H1 (cell line): Measurements from ENCODE around the gene ALPL. TPM values are rescaled to one million over a fixed set of nuclear protein-coding genes. Genes with fewer than 3 reads are reported as not detected.

Experiments used
- CTCF ChIA-PET: fragments of 300-600 bp; sonication (Branson Sonifier 250); formaldehyde crosslinking; loops from one replicate; lab custom pipeline; 2021; ENCODE audit not compliant: partially characterized antibody; lab: Charles Lee
- POLR2A ChIA-PET: fragments of 300-600 bp; sonication (Branson Sonifier 250); formaldehyde crosslinking; loops from one replicate; lab custom pipeline; 2021; ENCODE audit warnings: inconsistent platforms; ENCODE audit not compliant: partially characterized antibody; lab: Charles Lee
- DNase-seq, 2 experiments: peaks; one replicate each; pipeline versions ENCODE4 v3.0.0 to v3.0.0-alpha.2; 2010 to 2022; ENCODE audit warnings: low spot score in 2 of 2, low read depth in 1 of 2, mixed read lengths in 1 of 2
- FAIRE-seq: peaks from 2 replicates; lab custom pipeline; 2011; peaks lifted over from hg19 to GRCh38; lab: Jason Lieb, UNC
- H2AFZ ChIP-seq: 2 replicates; pipeline ENCODE4 v1.8.1; 2012; ENCODE audit warnings: low read length, inconsistent platforms
- H2AK5ac ChIP-seq: 2 replicates; pipeline ENCODE4 v1.6.1; 2013; ENCODE audit warnings: low read depth, low read length
- H2BK120ac ChIP-seq: replicated peaks from 2 replicates; pipeline ENCODE3; 2013; ENCODE audit warnings: low read depth, low read length, inconsistent platforms
- H2BK12ac ChIP-seq: 2 replicates; pipeline ENCODE4 v1.6.1; 2013; ENCODE audit warnings: low read depth, low read length
- H2BK15ac ChIP-seq: 2 replicates; pipeline ENCODE4 v1.6.1; 2013; ENCODE audit warnings: low read length
- H2BK20ac ChIP-seq: 2 replicates; pipeline ENCODE4 v1.6.1; 2013; ENCODE audit warnings: low read length
- H2BK5ac ChIP-seq: 2 replicates; pipeline ENCODE4 v1.6.1; 2013; ENCODE audit warnings: low read depth, low read length
- H3K14ac ChIP-seq: 2 replicates; pipeline ENCODE4 v1.6.1; 2013; ENCODE audit warnings: inconsistent platforms; ENCODE audit not compliant: insufficient read length
- H3K18ac ChIP-seq: 2 replicates; pipeline ENCODE4 v1.6.1; 2013; ENCODE audit warnings: low read length; ENCODE audit errors: extremely low read depth
- H3K23ac ChIP-seq: 2 replicates; pipeline ENCODE4 v1.6.1; 2013; ENCODE audit warnings: inconsistent platforms; ENCODE audit not compliant: insufficient read length
- H3K23me2 ChIP-seq: 2 replicates; pipeline ENCODE4 v1.6.1; 2013; ENCODE audit warnings: low read depth, low read length
- H3K27ac ChIP-seq: 2 replicates; pipeline ENCODE4 v1.6.1; 2011; ENCODE audit warnings: low read depth, low read length, inconsistent platforms
- H3K27me3 ChIP-seq, 4 experiments: replicated peaks in 1 of 4; 1 replicate in 1 of 4; 2 replicates in 3 of 4; pipeline versions ENCODE4 v1.6.1 to v1.8.1; 2011 to 2013; ENCODE audit warnings: low read length in 3 of 4, mild to moderate bottlenecking in 3 of 4, inconsistent platforms in 2 of 4, mixed read lengths in 2 of 4, moderate library complexity in 1 of 4; ENCODE audit not compliant: control insufficient read depth in 3 of 4, insufficient read depth in 3 of 4; ENCODE audit errors: extremely low read depth in 1 of 4
- H3K36me3 ChIP-seq, 4 experiments: 2 replicates each; pipeline versions ENCODE4 v1.6.1 to v1.8.1; 2011 to 2013; ENCODE audit warnings: mild to moderate bottlenecking in 4 of 4, low read length in 3 of 4, moderate library complexity in 2 of 4, control low read depth in 1 of 4, inconsistent platforms in 1 of 4; ENCODE audit not compliant: insufficient read depth in 4 of 4, control insufficient read depth in 2 of 4
- H3K4ac ChIP-seq: replicated peaks from 2 replicates; pipeline ENCODE3; 2013; ENCODE audit warnings: low read length, low read depth, mixed read lengths, inconsistent platforms; ENCODE audit not compliant: insufficient read length
- H3K4me1 ChIP-seq, 4 experiments: replicated peaks in 1 of 4; 1 replicate in 1 of 4; 2 replicates in 3 of 4; pipeline versions ENCODE4 v1.6.1 to v1.8.1; 2011 to 2013; ENCODE audit warnings: low read length in 3 of 4, inconsistent platforms in 2 of 4, mixed read lengths in 1 of 4; ENCODE audit not compliant: insufficient read depth in 4 of 4, control insufficient read depth in 3 of 4
- H3K4me2 ChIP-seq, 2 experiments: 2 replicates each; pipeline versions ENCODE4 v1.6.1 to v1.8.1; 2011 to 2013; ENCODE audit warnings: low read depth in 2 of 2, low read length in 2 of 2, control low read depth in 1 of 2, inconsistent platforms in 1 of 2, mild to moderate bottlenecking in 1 of 2; ENCODE audit not compliant: insufficient read depth in 1 of 2
- H3K4me3 ChIP-seq, 4 experiments: fragments of 200-600, 300-600 bp in 1 of 4; sonication (generic), shearing (Covaris generic), sonication (Bioruptor Twin) in 1 of 4; 2 replicates each; pipeline versions ENCODE4 v1.5.1 to v1.8.1; 2011 to 2016; ENCODE audit warnings: low read length in 4 of 4, low read depth in 3 of 4, control low read depth in 2 of 4, inconsistent platforms in 2 of 4, mild to moderate bottlenecking in 2 of 4, mixed read lengths in 1 of 4, moderate library complexity in 1 of 4; ENCODE audit not compliant: insufficient read depth in 2 of 4; ENCODE audit errors: extremely low read depth in 1 of 4
- H3K56ac ChIP-seq: replicated peaks from 2 replicates; pipeline ENCODE3; 2013; ENCODE audit warnings: low read depth, mild to moderate bottlenecking, mixed read lengths, low read length, inconsistent platforms; ENCODE audit not compliant: insufficient read length
- H3K79me1 ChIP-seq: 2 replicates; pipeline ENCODE4 v1.6.1; 2013; ENCODE audit warnings: low read depth, low read length, control low read depth
- H3K79me2 ChIP-seq, 2 experiments: 2 replicates each; pipeline versions ENCODE4 v1.6.1 to v1.8.1; 2012 to 2013; ENCODE audit warnings: low read length in 2 of 2, mild to moderate bottlenecking in 2 of 2, inconsistent platforms in 1 of 2; ENCODE audit not compliant: insufficient read depth in 2 of 2, control insufficient read depth in 1 of 2
- H3K9ac ChIP-seq, 4 experiments: replicated peaks in 1 of 4; 1 replicate in 1 of 4; 2 replicates in 3 of 4; pipeline versions ENCODE4 v1.6.1 to v1.8.1; 2011 to 2013; ENCODE audit warnings: low read depth in 3 of 4, low read length in 3 of 4, control low read depth in 2 of 4, mild to moderate bottlenecking in 2 of 4, moderate library complexity in 2 of 4, inconsistent platforms in 1 of 4; ENCODE audit errors: extremely low read depth in 1 of 4
- H3K9me3 ChIP-seq, 2 experiments: 2 replicates each; pipeline versions ENCODE4 v1.6.1 to v1.8.1; 2012 to 2013; ENCODE audit warnings: mild to moderate bottlenecking in 2 of 2, moderate library complexity in 2 of 2, control low read depth in 1 of 2, inconsistent platforms in 1 of 2, low read depth in 1 of 2, low read length in 1 of 2, mixed read lengths in 1 of 2; ENCODE audit not compliant: insufficient read depth in 2 of 2
- H4K20me1 ChIP-seq, 2 experiments: replicated peaks in 1 of 2; 2 replicates each; pipeline versions ENCODE3 to v1.8.1; 2011 to 2013; ENCODE audit warnings: inconsistent platforms in 2 of 2, low read length in 2 of 2, mild to moderate bottlenecking in 1 of 2; ENCODE audit not compliant: insufficient read depth in 2 of 2, control insufficient read depth in 1 of 2
- H4K5ac ChIP-seq: 2 replicates; pipeline ENCODE4 v1.6.1; 2013; ENCODE audit warnings: low read length, low read depth, mixed read lengths, inconsistent platforms; ENCODE audit not compliant: insufficient read length
- H4K8ac ChIP-seq: 2 replicates; pipeline ENCODE4 v1.8.0; 2013; ENCODE audit warnings: mild to moderate bottlenecking, moderate library complexity, low read length, inconsistent platforms; ENCODE audit not compliant: insufficient read depth; ENCODE audit errors: extremely low read depth
- H4K91ac ChIP-seq: replicated peaks from 2 replicates; pipeline ENCODE3; 2013; ENCODE audit warnings: low read length, mixed read lengths, inconsistent platforms; ENCODE audit not compliant: insufficient read length
- CEBPB ChIP-seq: IDR thresholded peaks from 2 replicates; pipeline ENCODE4 v1.6.1; 2012; ENCODE audit warnings: low read depth, low read length
- FOSL1 ChIP-seq: IDR thresholded peaks from 2 replicates; pipeline ENCODE4 v1.6.1; 2011; ENCODE audit warnings: mild to moderate bottlenecking, low read depth, low read length, moderate library complexity; ENCODE audit not compliant: insufficient read depth
- NRF1 ChIP-seq: IDR thresholded peaks from 2 replicates; pipeline ENCODE4 v1.6.1; 2011; ENCODE audit warnings: mild to moderate bottlenecking, low read depth, low read length, improper control_type of control experiment
- SP4 ChIP-seq: IDR thresholded peaks from 2 replicates; pipeline ENCODE4 v1.6.1; 2012; ENCODE audit warnings: low read length, inconsistent platforms
- WGBS, 2 experiments: shearing (Covaris generic) in 1 of 2; methylation state at CpG; one replicate each; pipeline versions ENCODE4 v1.1.6 to v1.1.7; 2013 to 2015; ENCODE audit warnings: low lambda C conversion rate in 2 of 2, mixed read lengths in 2 of 2, inconsistent platforms in 1 of 2, low coverage in 1 of 2, missing lambda C conversion rate in 1 of 2; ENCODE audit not compliant: insufficient replicate concordance in 2 of 2, insufficient coverage in 1 of 2, insufficient read length in 1 of 2; ENCODE audit errors: extremely low coverage in 1 of 2, missing lambda C conversion rate in 1 of 2; 5-methylcytosine and 5-hydroxymethylcytosine counted together
- polyA plus RNA-seq, 7 experiments: library from polyadenylated mRNA; depleted of rRNA in 3 of 7; stranded (reverse) in 5 of 7; unstranded in 2 of 7; fragments of >200 nt in 5 of 7; fragments of 200-250 nt in 2 of 7; gene quantifications; 1 replicate in 5 of 7; 2 replicates in 1 of 7; 4 replicates in 1 of 7; pipeline versions ENCODE4 v1.2.1 to v1.2.3, GENCODE V29; 2011 to 2013; ENCODE audit warnings: missing spikeins in 2 of 7, mixed read lengths in 2 of 7
- total RNA-seq: library from RNA; stranded (reverse); fragmentation: NEBNext Ultra II Directional; extraction: Animal tissue kit (Norgen Biotek cat#: 25700); gene quantifications from 2 replicates; pipeline ENCODE4 v1.2.1, GENCODE V29; 2021
- TF ChIP-seq, protein P1 (sequence below): IDR thresholded peaks from 2 replicates; pipeline ENCODE4 v1.6.1; 2011; ENCODE audit warnings: low read length, improper control_type of control experiment

Gene ALPL
- total and polyA plus RNA-seq, 2 of the 8 experiments (the other 6 are each of a cell fraction or from before 2014, with no cell fraction given): 175 to 362 TPM

DNA sequence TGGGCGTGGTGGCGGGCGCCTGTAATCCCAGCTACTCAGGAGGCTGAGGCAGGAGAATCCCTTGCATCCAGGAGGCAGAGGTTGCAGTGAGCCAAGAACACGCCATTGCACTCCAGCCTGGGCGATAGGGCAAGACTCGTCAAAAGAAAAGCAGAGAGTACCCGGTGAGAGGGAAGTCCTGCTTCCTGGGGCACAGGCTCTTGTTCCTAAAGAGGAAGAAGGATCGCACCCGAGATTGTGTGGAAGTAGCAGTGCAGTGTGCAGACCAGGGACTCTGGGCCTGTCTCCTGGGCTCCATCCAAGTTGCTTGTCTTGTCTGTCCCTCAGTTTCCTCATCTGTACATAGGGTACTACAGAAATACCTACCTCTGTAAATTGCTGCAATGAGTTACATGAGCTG, 39.6 kb upstream of the ALPL start:
- no peaks in the 10 kb centered on the region for H3K9me3 ChIP-seq
- H2BK15ac ChIP-seq: no peak overlapping the region
- no peaks in the 10 kb centered on the region; the same call in 1 of the 2 replicates for H3K79me1 ChIP-seq
- H2AK5ac ChIP-seq: no peak overlapping the region
- no peak overlapping the region for H4K91ac ChIP-seq
- H3K27me3 ChIP-seq: no peaks in the 10 kb centered on the region
- ChIA-PET CTCF (interaction anchor here (0.9 to 6.2 kb wide), 13 partner anchors 11 to 252 kb away, joined by 3 to 35 read pairs (median 4); no protein-coding TSS in a partner anchor), POLR2A (no interaction called here)
- no peak overlapping the region for H3K4me3 ChIP-seq
- no peak overlapping the region for H3K14ac ChIP-seq
- no peaks in the 10 kb centered on the region for H3K36me3 ChIP-seq
- H3K23ac ChIP-seq: no peak overlapping the region
- no peak overlapping the region for H2BK20ac ChIP-seq
- H2BK5ac ChIP-seq: no peak overlapping the region
- no peak overlapping the region for H2AFZ ChIP-seq
- H3K23me2 ChIP-seq: no peaks in the 10 kb centered on the region
- no peak overlapping the region for H3K4ac ChIP-seq
- H4K20me1 ChIP-seq: no peaks in the 10 kb centered on the region
- no peak for TF ChIP-seq NRF1
- TF ChIP-seq CEBPB: no peak
- no peak for TF ChIP-seq SP4
- TF ChIP-seq FOSL1: no peak
- TF ChIP-seq, protein P1, sequence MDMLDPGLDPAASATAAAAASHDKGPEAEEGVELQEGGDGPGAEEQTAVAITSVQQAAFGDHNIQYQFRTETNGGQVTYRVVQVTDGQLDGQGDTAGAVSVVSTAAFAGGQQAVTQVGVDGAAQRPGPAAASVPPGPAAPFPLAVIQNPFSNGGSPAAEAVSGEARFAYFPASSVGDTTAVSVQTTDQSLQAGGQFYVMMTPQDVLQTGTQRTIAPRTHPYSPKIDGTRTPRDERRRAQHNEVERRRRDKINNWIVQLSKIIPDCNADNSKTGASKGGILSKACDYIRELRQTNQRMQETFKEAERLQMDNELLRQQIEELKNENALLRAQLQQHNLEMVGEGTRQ: no peak
- H3K4me2 ChIP-seq: no peak overlapping the region
- H3K18ac ChIP-seq: no peak overlapping the region
- H4K8ac ChIP-seq: no peak overlapping the region
- no peak overlapping the region for H3K27ac ChIP-seq
- H3K79me2 ChIP-seq: no peaks in the 10 kb centered on the region
- H4K5ac ChIP-seq: no peak overlapping the region
- no peak for FAIRE-seq
- no peak overlapping the region for H3K56ac ChIP-seq
- 93% methylated on average over 9 of the region's 9 CpGs; no CpG with 5 or more reads in 1 of the 2 experiments for WGBS, 2 experiments
- H3K9ac ChIP-seq: no peak overlapping the region
- H2BK12ac ChIP-seq: no peak overlapping the region
- H2BK120ac ChIP-seq: no peak overlapping the region
- peaks cover 2 to 5% (median 4%) of the 10 kb centered on the region in 4 experiments; a peak in 5 of 7 replicates for H3K4me1 ChIP-seq
- DNase-seq: no peak
